Measurements from ENCODE around the gene MAPK10.

DNA sequence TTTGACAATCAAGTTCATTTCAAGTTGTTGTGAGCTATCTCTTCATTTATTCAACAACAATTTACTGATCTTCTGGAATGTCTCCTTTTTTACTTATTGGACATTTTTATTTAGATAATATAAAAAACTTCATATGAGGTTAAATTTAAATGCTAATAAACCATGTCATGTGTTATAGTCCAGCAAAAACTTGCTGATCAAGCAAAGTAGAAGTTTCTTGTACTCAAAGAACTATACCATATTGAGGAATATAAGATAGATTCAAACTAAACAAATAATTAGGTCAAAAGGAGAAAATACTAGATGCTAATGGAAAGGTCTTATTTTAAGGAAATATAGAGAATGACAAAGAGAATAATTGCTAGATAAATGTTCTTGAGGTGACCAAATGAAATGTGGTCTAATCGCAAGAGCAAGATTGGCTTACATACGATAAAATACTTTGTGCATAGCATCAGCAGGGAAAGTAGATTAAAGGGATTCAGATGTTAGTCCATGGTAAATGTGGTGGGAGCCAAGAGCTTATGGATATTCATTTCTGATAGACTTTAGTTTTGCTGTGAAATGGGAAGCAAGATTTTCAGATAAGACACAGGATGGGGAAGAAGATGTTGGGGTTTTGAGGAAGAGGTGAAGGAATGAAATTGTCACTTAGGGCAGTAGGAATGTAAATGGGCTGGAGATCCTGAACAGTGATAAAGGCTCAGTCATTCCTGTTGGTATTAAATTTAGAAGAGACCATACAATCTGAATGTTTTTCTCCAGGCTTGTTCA is 229.5 kb downstream of the MAPK10 start:
- no peak for TF ChIP-seq CTCF (IDR thresholded peaks at IDR 0.05; ENCODE audit: low read depth, low read length)
- no peak for TF ChIP-seq POLR2A (IDR thresholded peaks at IDR 0.05; ENCODE audit: extremely low read depth, insufficient read length)
- no peak for TF ChIP-seq MYC (IDR thresholded peaks at IDR 0.05; ENCODE audit: low read depth, low read length)

All from NB4 (cell line).